HEK293 (cell line): Measurements from ENCODE around the gene LRFN2.

Experiments used
- CTCF ChIA-PET: fragments of 350-600 bp; formaldehyde crosslinking; extraction: SDS; loops from one replicate; lab custom pipeline; 2021; ENCODE audit warnings: antibody characterized with exemption; lab: Yijun Ruan, JAX
- POLR2A ChIA-PET: fragments of 300-600 bp; formaldehyde crosslinking; extraction: SDS; loops from one replicate; lab custom pipeline; 2020; ENCODE audit warnings: antibody characterized with exemption, inconsistent platforms; lab: Yijun Ruan, JAX
- H3K27ac ChIP-seq: fragments of 200-500 bp; sonication (Bioruptor generic); 2 replicates; pipeline ENCODE4 v1.5.1; 2014; ENCODE audit warnings: low read depth, low read length, control low read depth, inconsistent platforms; ENCODE audit errors: extremely low read depth
- H3K36me3 ChIP-seq, 2 experiments: fragments of 200-500 bp in 1 of 2; sonication (Bioruptor generic) in 1 of 2; 1 replicate in 1 of 2; 2 replicates in 1 of 2; pipeline ENCODE4 v1.5.1; 2014 to 2017; ENCODE audit warnings: inconsistent platforms in 2 of 2, low read length in 2 of 2; ENCODE audit not compliant: control insufficient read depth in 2 of 2, insufficient read depth in 1 of 2
- H3K4me1 ChIP-seq: fragments of 200-500 bp; sonication (Bioruptor generic); 2 replicates; pipeline ENCODE4 v1.5.1; 2014; ENCODE audit warnings: mild to moderate bottlenecking, low read length, inconsistent platforms; ENCODE audit not compliant: control insufficient read depth, insufficient read depth
- H3K4me3 ChIP-seq: 2 replicates; pipeline ENCODE4 v1.5.1; 2011; ENCODE audit warnings: low read depth, mild to moderate bottlenecking, control low read depth, low read length, moderate library complexity
- H3K9me3 ChIP-seq: fragments of 200-500 bp; sonication (Bioruptor generic); 2 replicates; pipeline ENCODE4 v1.5.1; 2014; ENCODE audit warnings: low read depth, low read length, inconsistent platforms; ENCODE audit not compliant: control insufficient read depth, insufficient read depth
- GFI1B ChIP-seq: fragments of 450-650 bp; formaldehyde crosslinking; IDR thresholded peaks from 2 replicates; pipeline ENCODE4 v1.5.1; 2016; ENCODE audit warnings: missing biosample characterization, missing genetic modification characterization
- MEIS1 ChIP-seq: sonication (generic); formaldehyde crosslinking; IDR thresholded peaks from 2 replicates; pipeline ENCODE4 v1.8.1; 2022; ENCODE audit warnings: missing genetic modification reagents, mild to moderate bottlenecking, borderline replicate concordance
- ZBTB48 ChIP-seq: fragments of 450-650 bp; formaldehyde crosslinking; IDR thresholded peaks from 2 replicates; pipeline ENCODE4 v1.5.1; 2016; ENCODE audit warnings: missing biosample characterization, missing genetic modification characterization
- ZNF133 ChIP-seq: fragments of 450-650 bp; formaldehyde crosslinking; IDR thresholded peaks from 2 replicates; pipeline ENCODE4 v1.5.1; 2016; ENCODE audit warnings: missing biosample characterization, missing genetic modification characterization
- ZNF280C ChIP-seq: fragments of 450-650 bp; formaldehyde crosslinking; IDR thresholded peaks from 2 replicates; pipeline ENCODE4 v1.5.1; 2016; ENCODE audit warnings: missing biosample characterization, missing genetic modification characterization
- ZNF280D ChIP-seq: fragments of 450-650 bp; formaldehyde crosslinking; IDR thresholded peaks from 2 replicates; pipeline ENCODE4 v1.5.1; 2016; ENCODE audit warnings: missing biosample characterization, missing genetic modification characterization
- ZNF362 ChIP-seq: fragments of 450-650 bp; formaldehyde crosslinking; IDR thresholded peaks from 2 replicates; pipeline ENCODE4 v1.5.1; 2016; ENCODE audit warnings: missing biosample characterization, missing genetic modification characterization
- ZNF423 ChIP-seq: fragments of 450-650 bp; formaldehyde crosslinking; IDR thresholded peaks from 2 replicates; pipeline ENCODE4 v1.5.1; 2016; ENCODE audit warnings: missing biosample characterization, missing genetic modification characterization
- ZNF433 ChIP-seq: fragments of 450-650 bp; formaldehyde crosslinking; IDR thresholded peaks from 2 replicates; pipeline ENCODE4 v1.5.1; 2016; ENCODE audit warnings: missing biosample characterization, missing genetic modification characterization, low read depth
- ZNF488 ChIP-seq: fragments of 450-650 bp; formaldehyde crosslinking; IDR thresholded peaks from 2 replicates; pipeline ENCODE4 v1.5.1; 2016; ENCODE audit warnings: missing biosample characterization, missing genetic modification characterization
- ZNF513 ChIP-seq: fragments of 450-650 bp; IDR thresholded peaks from 2 replicates; pipeline ENCODE4 v1.5.1; 2018; ENCODE audit warnings: missing biosample characterization, missing genetic modification characterization
- ZNF544 ChIP-seq: fragments of 450-650 bp; formaldehyde crosslinking; IDR thresholded peaks from 2 replicates; pipeline ENCODE4 v1.5.0; 2017; ENCODE audit warnings: missing biosample characterization, missing genetic modification characterization
- ZNF596 ChIP-seq: fragments of 450-650 bp; IDR thresholded peaks from 2 replicates; pipeline ENCODE4 v1.5.0; 2018; ENCODE audit warnings: missing biosample characterization, mild to moderate bottlenecking, missing genetic modification characterization, moderate library complexity
- ZNF624 ChIP-seq: fragments of 450-650 bp; formaldehyde crosslinking; IDR thresholded peaks from 2 replicates; pipeline ENCODE4 v1.5.1; 2017; ENCODE audit warnings: missing biosample characterization, missing genetic modification characterization
- ZNF692 ChIP-seq: fragments of 450-650 bp; formaldehyde crosslinking; IDR thresholded peaks from 2 replicates; pipeline ENCODE4 v1.5.1; 2016; ENCODE audit warnings: missing biosample characterization, missing genetic modification characterization
- ZSCAN4 ChIP-seq: fragments of 450-650 bp; formaldehyde crosslinking; IDR thresholded peaks from 2 replicates; pipeline ENCODE4 v1.5.1; 2017; ENCODE audit warnings: missing biosample characterization, missing genetic modification characterization

The LRFN2 gene

GRCh38 chr6:40629463-40629862 lies 42.3 kb upstream of the LRFN2 start:
- POLR2A ChIA-PET: no interaction called here
- Histone ChIP-seq H3K9me3 (no peaks in the 10 kb centered on the region), H3K4me3 (no peak overlapping the region), H3K27ac (no peak overlapping the region), H3K4me1 (no peaks in the 10 kb centered on the region), H3K36me3 (no peaks in the 10 kb centered on the region)
- TF ChIP-seq ZNF488 (tag by site-specific recombination) (no peak), GFI1B (tag by site-specific recombination) (no peak), ZSCAN4 (tag by site-specific recombination) (no peak), ZNF133 (tag by site-specific recombination) (no peak), ZNF362 (tag by site-specific recombination) (no peak), ZNF433 (no peak), ZNF596 (tag by site-specific recombination) (no peak), ZNF280C (tag by site-specific recombination) (no peak), ZBTB48 (tag by site-specific recombination) (no peak)
- CTCF ChIA-PET: interaction anchor here (0.7 kb wide), 1 partner anchor 26 kb away, joined by 5 read pairs; no protein-coding TSS in a partner anchor

- ChIA-PET POLR2A (no interaction called here), CTCF (interaction anchor here (1.7 kb wide), 1 partner anchor 40 kb away, joined by 5 read pairs; the partner anchor contains the start of gene LRFN2)
- no peaks in the 10 kb centered on the region for H3K4me1 ChIP-seq
- H3K27ac ChIP-seq: no peak overlapping the region
- H3K4me3 ChIP-seq: no peak overlapping the region
- TF ChIP-seq ZNF544 (tag by site-specific recombination): no peak
- TF ChIP-seq ZNF513 (tag by site-specific recombination): no peak
- TF ChIP-seq ZNF423 (tag by site-specific recombination): no peak
- no peak for TF ChIP-seq MEIS1 (CRISPR knock-in tag)
- no peak for TF ChIP-seq ZNF624 (tag by site-specific recombination)
- TF ChIP-seq ZNF280D (tag by site-specific recombination): no peak
- TF ChIP-seq ZNF692 (tag by site-specific recombination): no peak
- no peaks in the 10 kb centered on the region for H3K36me3 ChIP-seq
- H3K9me3 ChIP-seq: no peaks in the 10 kb centered on the region
Observed at GRCh38 chr6:40627316-40627715, 40.2 kb upstream of the LRFN2 start.
